ENCODE results near the gene SGO1. TPM values are rescaled to one million over a fixed set of nuclear protein-coding genes. Genes with fewer than 3 reads are reported as not detected.

The SGO1 gene
- polyA plus RNA-seq, 1 of the 3 experiments (the other 2 are of a cell fraction): 2.2 TPM

- H3K27me3 ChIP-seq (ENCODE audit: insufficient read depth): no peaks in the 10 kb centered on the region
- peaks cover 0 to 5% of the 10 kb centered on the region in 2 experiments; a peak in 1 of 4 replicates for H3K4me1 ChIP-seq (ENCODE audit: control insufficient read depth in 1 of 2, insufficient read depth in 2 of 2, low read depth in 1 of 2, low read length in 1 of 2)
- H3K9me3 ChIP-seq: no peaks in the 10 kb centered on the region
- H2AFZ ChIP-seq (ENCODE audit: low read depth): no peak overlapping the region
- H3F3A ChIP-seq (replicated peaks; ENCODE audit: insufficient read depth): no peaks in the 10 kb centered on the region
- H3K9me2 ChIP-seq: no peaks in the 10 kb centered on the region
- no peaks in the 10 kb centered on the region for H3K79me2 ChIP-seq (ENCODE audit: insufficient read depth)
- ChIA-PET CTCF (no interaction called here), POLR2A (no interaction called here)
- no peak for DNase-seq
- no peaks in the 10 kb centered on the region for H3K36me3 ChIP-seq (replicated peaks in 1 of 2; ENCODE audit: control insufficient read depth in 1 of 2, insufficient read depth in 2 of 2, low read length in 1 of 2)
- TF ChIP-seq TCF12 (IDR thresholded peaks at IDR 0.05): no peak
- TF ChIP-seq RFX5 (IDR thresholded peaks at IDR 0.05; ENCODE audit: low read length): no peak
- no peak for TF ChIP-seq RXRA (IDR thresholded peaks at IDR 0.05; ENCODE audit: borderline replicate concordance, low read depth)
- TF ChIP-seq TEAD4 (IDR thresholded peaks at IDR 0.05; ENCODE audit: borderline replicate concordance, insufficient read depth): no peak
- TF ChIP-seq YY1 (IDR thresholded peaks at IDR 0.05; ENCODE audit: low read depth): no peak
- TF ChIP-seq GATA2 (CRISPR knock-in tag; IDR thresholded peaks at IDR 0.05): no peak
- TF ChIP-seq RCOR1 (IDR thresholded peaks at IDR 0.05; ENCODE audit: low read length): no peak
- TF ChIP-seq REST (IDR thresholded peaks at IDR 0.05; ENCODE audit: low read depth, low read length): no peak
- no peak for TF ChIP-seq FOXM1 (IDR thresholded peaks at IDR 0.05; ENCODE audit: low read depth)
- no peak for TF ChIP-seq SIN3A (IDR thresholded peaks at IDR 0.05; ENCODE audit: borderline replicate concordance, low read depth, low read length)
- no peak for TF ChIP-seq EP300 (IDR thresholded peaks at IDR 0.05; ENCODE audit: borderline replicate concordance in 1 of 2, low read depth in 1 of 2, low read length in 1 of 2)
- no peaks in the 10 kb centered on the region for H4K20me1 ChIP-seq (ENCODE audit: insufficient read depth)
- H3K4me2 ChIP-seq: no peak overlapping the region
- 74% methylated on average over 4 of the region's 4 CpGs for WGBS (ENCODE audit: low lambda C conversion rate)
- H3K27ac ChIP-seq (ENCODE audit: low read depth in 2 of 2, low read length in 1 of 2): no peak overlapping the region
- no peak overlapping the region for H3K9ac ChIP-seq
- H3K4me3 ChIP-seq (ENCODE audit: low read depth in 2 of 2, low read length in 1 of 2): no peak overlapping the region
Observed at GRCh38 chr3:20137647-20138046, 48.4 kb downstream of the SGO1 start.

GRCh38 chr3:20136231-20136630 is 49.8 kb downstream of the SGO1 start:
- Histone ChIP-seq H3K27me3 (ENCODE audit: insufficient read depth) (no peaks in the 10 kb centered on the region), H4K20me1 (ENCODE audit: insufficient read depth) (no peaks in the 10 kb centered on the region), H3K4me1 (ENCODE audit: control insufficient read depth in 1 of 2, insufficient read depth in 2 of 2, low read depth in 1 of 2, low read length in 1 of 2) (no peaks in the 10 kb centered on the region; a peak in 1 of 4 replicates), H3K79me2 (ENCODE audit: insufficient read depth) (no peaks in the 10 kb centered on the region), H3F3A (replicated peaks; ENCODE audit: insufficient read depth) (no peaks in the 10 kb centered on the region), H3K27ac (ENCODE audit: low read depth in 2 of 2, low read length in 1 of 2) (no peak overlapping the region), H3K9ac (no peak overlapping the region), H2AFZ (ENCODE audit: low read depth) (no peak overlapping the region), H3K4me3 (ENCODE audit: low read depth in 2 of 2, low read length in 1 of 2) (no peak overlapping the region), H3K9me2 (no peaks in the 10 kb centered on the region), H3K36me3 (replicated peaks in 1 of 2; ENCODE audit: control insufficient read depth in 1 of 2, insufficient read depth in 2 of 2, low read length in 1 of 2) (no peaks in the 10 kb centered on the region), H3K9me3 (no peaks in the 10 kb centered on the region), H3K4me2 (no peak overlapping the region)
- ChIA-PET CTCF (no interaction called here), POLR2A (no interaction called here)
- no peak for DNase-seq
- TF ChIP-seq RCOR1 (IDR thresholded peaks at IDR 0.05; ENCODE audit: low read length) (no peak), TCF12 (IDR thresholded peaks at IDR 0.05) (no peak), TAF1 (IDR thresholded peaks at IDR 0.05; ENCODE audit: borderline replicate concordance, low read depth, low read length) (no peak), RFX5 (IDR thresholded peaks at IDR 0.05; ENCODE audit: low read length) (no peak), NFIC (IDR thresholded peaks at IDR 0.05; ENCODE audit: borderline replicate concordance) (no peak), FOSL2 (IDR thresholded peaks at IDR 0.05; ENCODE audit: borderline replicate concordance, low read depth) (no peak), MXI1 (IDR thresholded peaks at IDR 0.05; ENCODE audit: low read depth, low read length) (no peak), CHD2 (IDR thresholded peaks at IDR 0.05; ENCODE audit: low read length, partially characterized antibody) (no peak), FOXJ3 (CRISPR knock-in tag; IDR thresholded peaks at IDR 0.05) (no peak), ELF1 (IDR thresholded peaks at IDR 0.05) (no peak), NRF1 (IDR thresholded peaks at IDR 0.05; ENCODE audit: low read depth, low read length) (no peak), FOXM1 (IDR thresholded peaks at IDR 0.05; ENCODE audit: low read depth) (no peak), SIN3A (IDR thresholded peaks at IDR 0.05; ENCODE audit: borderline replicate concordance, low read depth, low read length) (no peak), RAD21 (IDR thresholded peaks at IDR 0.05; ENCODE audit: low read length) (no peak), GATA2 (CRISPR knock-in tag; IDR thresholded peaks at IDR 0.05) (no peak), SMC3 (IDR thresholded peaks at IDR 0.05; ENCODE audit: low read depth, low read length) (no peak)
- TF ChIP-seq, protein P1, sequence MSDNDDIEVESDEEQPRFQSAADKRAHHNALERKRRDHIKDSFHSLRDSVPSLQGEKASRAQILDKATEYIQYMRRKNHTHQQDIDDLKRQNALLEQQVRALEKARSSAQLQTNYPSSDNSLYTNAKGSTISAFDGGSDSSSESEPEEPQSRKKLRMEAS (IDR thresholded peaks at IDR 0.05; ENCODE audit: low read depth): no peak
- TF ChIP-seq, protein P2, sequence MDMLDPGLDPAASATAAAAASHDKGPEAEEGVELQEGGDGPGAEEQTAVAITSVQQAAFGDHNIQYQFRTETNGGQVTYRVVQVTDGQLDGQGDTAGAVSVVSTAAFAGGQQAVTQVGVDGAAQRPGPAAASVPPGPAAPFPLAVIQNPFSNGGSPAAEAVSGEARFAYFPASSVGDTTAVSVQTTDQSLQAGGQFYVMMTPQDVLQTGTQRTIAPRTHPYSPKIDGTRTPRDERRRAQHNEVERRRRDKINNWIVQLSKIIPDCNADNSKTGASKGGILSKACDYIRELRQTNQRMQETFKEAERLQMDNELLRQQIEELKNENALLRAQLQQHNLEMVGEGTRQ (IDR thresholded peaks at IDR 0.05; ENCODE audit: borderline replicate concordance, low read depth, low read length): no peak
- 61% methylated on average over 1 of the region's 1 CpG for WGBS (ENCODE audit: low lambda C conversion rate)

All from SK-N-SH (cell line).